Measurements from ENCODE around the gene CORO6. TPM values are rescaled to one million over a fixed set of nuclear protein-coding genes. Genes with fewer than 3 reads are reported as not detected.

Gene CORO6
- total RNA-seq, 1 donor = 4.6 TPM

DNA sequence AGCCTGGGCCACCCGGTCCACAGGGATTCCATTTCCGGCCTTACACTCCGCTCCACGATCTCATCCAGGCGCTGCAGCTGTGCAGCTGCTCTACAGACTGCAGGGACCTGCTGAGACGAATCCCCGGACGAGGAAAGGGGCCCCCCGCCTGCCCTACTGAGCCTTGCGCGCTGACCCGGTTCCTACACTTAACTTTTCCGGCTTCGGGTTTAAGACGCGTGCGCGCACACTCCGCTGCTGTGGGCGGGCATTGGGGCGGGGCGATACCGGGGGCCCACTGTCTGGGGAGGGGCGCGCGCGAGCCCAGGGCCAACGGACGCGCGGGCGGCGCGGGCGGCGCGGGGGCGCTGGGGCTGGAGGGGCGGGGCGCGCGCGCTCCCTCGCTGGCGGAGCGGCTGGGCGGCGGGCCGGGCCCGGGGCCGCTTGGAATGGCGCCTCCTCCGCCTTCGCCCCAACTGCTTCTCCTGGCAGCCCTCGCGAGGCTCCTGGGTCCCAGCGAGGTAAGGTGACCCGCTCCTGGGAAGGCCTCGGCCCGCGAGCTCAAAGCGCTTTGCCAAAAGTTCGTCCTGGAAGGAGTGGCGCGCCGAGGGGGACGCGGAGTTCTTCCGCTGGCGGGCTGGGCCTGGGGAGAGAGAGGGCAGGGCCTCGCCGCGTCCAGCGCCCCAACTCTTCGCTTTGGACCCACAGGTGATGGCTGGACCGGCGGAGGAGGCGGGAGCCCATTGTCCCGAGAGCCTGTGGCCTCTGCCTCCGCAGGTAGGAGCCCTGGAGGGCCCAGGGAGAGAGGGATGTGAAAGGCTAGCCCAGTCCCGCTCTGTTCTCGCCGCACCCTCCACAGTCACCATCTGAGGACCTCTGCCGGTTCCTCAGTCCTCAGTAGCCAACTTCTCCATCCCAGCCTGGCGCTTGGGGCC, 54.1 kb downstream of the CORO6 start, which contains the start of gene TP53I13:
Gene TP53I13, plus strand, starts transcription at position 371 of the 914 bp plus-strand sequence. Its CDS starts 58 bp downstream, at position 429.
- peak; percentile 66 to 88 (median 86) for DNase-seq (ENCODE audit: low read depth in 2 of 3, low spot score in 2 of 3)

- DNase-seq (ENCODE audit: low read depth in 2 of 3, low spot score in 2 of 3) = peak; percentile 55 to 81 (median 78)
These were observed 55.0 kb downstream of the CORO6 start for GRCh38 chr17:29567554-29568330.

GRCh38 chr17:29567304-29567553, 55.5 kb downstream of the CORO6 start:
- no peak for DNase-seq (ENCODE audit: low read depth in 2 of 3, low spot score in 2 of 3)

GRCh38 chr17:29566473-29567303, 56.0 kb downstream of the CORO6 start, which contains the start of gene ABHD15:
Gene ABHD15, minus strand, starts transcription at chr17:29567037. Its CDS starts 71 bp downstream, at chr17:29566966.
- peak in 2 of 3 donors; percentile 65 to 73 for DNase-seq (ENCODE audit: low read depth in 2 of 3, low spot score in 2 of 3)

GRCh38 chr17:29565643-29566472, 56.9 kb downstream of the CORO6 start:
- DNase-seq (ENCODE audit: low read depth in 2 of 3, low spot score in 2 of 3) = peak in 1 of 3 donors; percentile 43

Small RNA genes lying within 50 kb of the gene (small RNA-seq; reads per million reads assigned to genes)
- gene RNU6-920P = not detected

Other genes starting within 250 kb of the CORO6 start
- gene TAOK1, start 232.5 kb downstream of the CORO6 start, total RNA-seq = 16.4 TPM
- gene ABHD15, start 55.9 kb downstream of the CORO6 start, total RNA-seq = 13.5 TPM
- gene TP53I13, start 54.2 kb downstream of the CORO6 start, total RNA-seq = 63.3 TPM
- 64.1 TPM for gene GIT1, start 33.3 kb downstream of the CORO6 start, total RNA-seq
- gene ANKRD13B, start 29.8 kb downstream of the CORO6 start, total RNA-seq = 22.9 TPM